H9 (cell line): ENCODE measurements around the gene FERMT2. TPM values are rescaled to one million over a fixed set of nuclear protein-coding genes. Genes with fewer than 3 reads are reported as not detected.

Experiments used
- DNase-seq: peaks from one replicate; pipeline ENCODE4 v3.0.0-alpha.2; 2017
- H2AFZ ChIP-seq: one replicate; pipeline ENCODE4 v1.6.1; 2013; ENCODE audit warnings: mild to moderate bottlenecking, low read length, control low read depth, moderate library complexity
- H2AK5ac ChIP-seq: 2 replicates; pipeline ENCODE4 v1.6.1; 2013; ENCODE audit warnings: low read length, control low read depth, mixed read lengths; ENCODE audit not compliant: insufficient read length
- H2BK120ac ChIP-seq: one replicate; pipeline ENCODE4 v1.6.1; 2013; ENCODE audit warnings: low read depth, mild to moderate bottlenecking, low read length, control low read depth, inconsistent platforms; ENCODE audit not compliant: poor library complexity, severe bottlenecking
- H2BK12ac ChIP-seq: 2 replicates; pipeline ENCODE4 v1.6.1; 2013; ENCODE audit warnings: low read length, control low read depth, mixed read lengths, low read depth; ENCODE audit not compliant: insufficient read length
- H2BK15ac ChIP-seq: 2 replicates; pipeline ENCODE4 v1.6.1; 2013; ENCODE audit warnings: low read depth, low read length, control low read depth
- H2BK20ac ChIP-seq: one replicate; pipeline ENCODE4 v1.6.1; 2013; ENCODE audit warnings: low read depth, mild to moderate bottlenecking, low read length, control low read depth, inconsistent platforms; ENCODE audit not compliant: poor library complexity, severe bottlenecking
- H2BK5ac ChIP-seq: 2 replicates; pipeline ENCODE4 v1.6.1; 2013; ENCODE audit warnings: low read length, control low read depth, mixed read lengths; ENCODE audit not compliant: insufficient read length
- H3K14ac ChIP-seq: 2 replicates; pipeline ENCODE4 v1.6.1; 2013; ENCODE audit warnings: low read length, control low read depth; ENCODE audit not compliant: insufficient read depth
- H3K18ac ChIP-seq: 2 replicates; pipeline ENCODE4 v1.6.1; 2013; ENCODE audit warnings: low read depth, mild to moderate bottlenecking, mixed read lengths, low read length, control low read depth; ENCODE audit not compliant: insufficient read length
- H3K23ac ChIP-seq: 2 replicates; pipeline ENCODE4 v1.6.1; 2013; ENCODE audit warnings: low read length, control low read depth, mixed read lengths, low read depth; ENCODE audit not compliant: insufficient read length
- H3K23me2 ChIP-seq: 2 replicates; pipeline ENCODE4 v1.6.1; 2013; ENCODE audit warnings: low read depth, mild to moderate bottlenecking, mixed read lengths, low read length, control low read depth; ENCODE audit not compliant: insufficient read length, poor library complexity, severe bottlenecking
- H3K27ac ChIP-seq: 2 replicates; pipeline ENCODE4 v1.5.1; 2013; ENCODE audit warnings: low read length, control low read depth, mixed read lengths, low read depth; ENCODE audit not compliant: insufficient read length
- H3K27me3 ChIP-seq: 2 replicates; pipeline ENCODE4 v1.6.1; 2013; ENCODE audit warnings: low read length, control low read depth, inconsistent platforms; ENCODE audit not compliant: insufficient read depth
- H3K4ac ChIP-seq: 2 replicates; pipeline ENCODE4 v1.6.1; 2013; ENCODE audit warnings: low read depth, mild to moderate bottlenecking, control low read depth, inconsistent platforms, low read length, moderate library complexity
- H3K4me1 ChIP-seq: 2 replicates; pipeline ENCODE4 v1.6.1; 2013; ENCODE audit warnings: low read length, control low read depth, inconsistent platforms; ENCODE audit not compliant: insufficient read depth
- H3K4me2 ChIP-seq: 2 replicates; pipeline ENCODE4 v1.6.1; 2013; ENCODE audit warnings: low read length, control low read depth, mixed read lengths; ENCODE audit not compliant: insufficient read length, insufficient read depth
- H3K56ac ChIP-seq: 2 replicates; pipeline ENCODE4 v1.6.1; 2013; ENCODE audit warnings: low read depth, mild to moderate bottlenecking, mixed read lengths, low read length, control low read depth; ENCODE audit not compliant: insufficient read length
- H3K79me1 ChIP-seq: 2 replicates; pipeline ENCODE4 v1.6.1; 2013; ENCODE audit warnings: low read depth, mild to moderate bottlenecking, moderate library complexity, low read length, control low read depth, inconsistent platforms; ENCODE audit not compliant: insufficient read depth, poor library complexity, severe bottlenecking
- H3K79me2 ChIP-seq: 2 replicates; pipeline ENCODE4 v1.6.1; 2013; ENCODE audit warnings: low read length, control low read depth, inconsistent platforms; ENCODE audit not compliant: insufficient read depth
- H3K9ac ChIP-seq: 2 replicates; pipeline ENCODE4 v1.6.1; 2013; ENCODE audit warnings: low read length, control low read depth, mixed read lengths; ENCODE audit not compliant: insufficient read length; ENCODE audit errors: extremely low read depth
- H3K9me3 ChIP-seq: one replicate; pipeline ENCODE4 v1.6.1; 2013; ENCODE audit warnings: low read depth, low read length, inconsistent platforms; ENCODE audit not compliant: control insufficient read depth
- H3T11ph ChIP-seq: one replicate; pipeline ENCODE4 v1.6.1; 2013; ENCODE audit warnings: mild to moderate bottlenecking, low read length, control low read depth, inconsistent platforms
- H4K20me1 ChIP-seq: one replicate; pipeline ENCODE4 v1.6.1; 2013; ENCODE audit not compliant: control insufficient read depth, insufficient read length, insufficient read depth
- H4K5ac ChIP-seq: 2 replicates; pipeline ENCODE4 v1.6.1; 2013; ENCODE audit warnings: low read depth, mild to moderate bottlenecking, mixed read lengths, low read length, control low read depth; ENCODE audit not compliant: insufficient read length
- H4K8ac ChIP-seq: replicated peaks from 2 replicates; pipeline ENCODE4 v1.6.1; 2013; ENCODE audit warnings: low read length, control low read depth, mixed read lengths, low read depth; ENCODE audit not compliant: insufficient read length
- H4K91ac ChIP-seq: 2 replicates; pipeline ENCODE4 v1.6.1; 2013; ENCODE audit warnings: low read depth, mild to moderate bottlenecking, moderate library complexity, mixed read lengths, low read length, control low read depth; ENCODE audit not compliant: insufficient read length
- H3K27ac Mint-ChIP-seq, 3 experiments: 2 replicates in 2 of 3; 3 replicates in 1 of 3; pipeline ENCODE4 v1.8.0; 2020 to 2021; ENCODE audit warnings: mixed read lengths in 3 of 3, mild to moderate bottlenecking in 1 of 3, moderate library complexity in 1 of 3
- H3K27me3 Mint-ChIP-seq: 2 replicates; pipeline ENCODE4 v1.8.0; 2021; ENCODE audit warnings: low read depth, mild to moderate bottlenecking, moderate library complexity, mixed read lengths
- H3K36me3 Mint-ChIP-seq, 3 experiments: 2 replicates in 2 of 3; 3 replicates in 1 of 3; pipeline ENCODE4 v1.8.0; 2020 to 2021; ENCODE audit warnings: low read depth in 3 of 3, mixed read lengths in 3 of 3; ENCODE audit not compliant: insufficient read depth in 1 of 3
- H3K4me1 Mint-ChIP-seq, 2 experiments: 2 replicates each; pipeline ENCODE4 v1.8.0; 2020; ENCODE audit warnings: mixed read lengths in 2 of 2
- H3K4me3 Mint-ChIP-seq, 2 experiments: 2 replicates in 1 of 2; 3 replicates in 1 of 2; pipeline ENCODE4 v1.8.0; 2020 to 2021; ENCODE audit warnings: mild to moderate bottlenecking in 2 of 2, mixed read lengths in 2 of 2, moderate library complexity in 1 of 2
- H3K9me3 Mint-ChIP-seq, 2 experiments: 2 replicates in 1 of 2; 3 replicates in 1 of 2; pipeline ENCODE4 v1.8.0; 2020; ENCODE audit warnings: mild to moderate bottlenecking in 2 of 2, mixed read lengths in 2 of 2, moderate library complexity in 1 of 2
- CTCF ChIP-seq: fragments of 200-600 bp; sonication (generic); conservative IDR thresholded peaks from 3 replicates; pipeline ENCODE4 v1.8.0; 2021; ENCODE audit warnings: antibody characterized with exemption, mild to moderate bottlenecking
- WGBS: extraction: QIAGEN DNeasy Blood & Tissue Kit; methylation state at CpG from one replicate; pipeline ENCODE4 v1.1.7; 2013; ENCODE audit warnings: missing lambda C conversion rate, low lambda C conversion rate, mixed read lengths; ENCODE audit not compliant: insufficient read length; ENCODE audit errors: extremely low coverage; 5-methylcytosine and 5-hydroxymethylcytosine counted together
- total RNA-seq: library from RNA; stranded (reverse); gene quantifications from 2 replicates; pipeline ENCODE4 v1.2.1, GENCODE V29; 2021

Gene FERMT2
- total RNA-seq, 1 experiment from 2014 or later = 128 TPM

GRCh38 chr14:52895000-52895399, 55.9 kb downstream of the FERMT2 start:
- H3K36me3 Mint-ChIP-seq = peaks cover 11 to 27% (median 23%) of the 10 kb centered on the region in 3 experiments; a peak in 6 of 7 replicates
- Histone ChIP-seq H3K27ac (no peak overlapping the region), H3K27me3 (no peaks in the 10 kb centered on the region), H2BK5ac (no peak overlapping the region), H4K20me1 (no peaks in the 10 kb centered on the region), H2AK5ac (no peak overlapping the region), H4K8ac (no peak overlapping the region), H3K4ac (no peak overlapping the region), H3K4me2 (no peak overlapping the region), H2BK120ac (no peak overlapping the region), H3K79me2 (peaks cover 1% of the 10 kb centered on the region; the same call in 1 of the 2 replicates), H3K18ac (no peak overlapping the region), H3K9ac (no peak overlapping the region), H3K23me2 (no peaks in the 10 kb centered on the region), H4K5ac (no peak overlapping the region), H3K56ac (no peak overlapping the region), H3K23ac (no peak overlapping the region), H3K14ac (no peak overlapping the region), H3K79me1 (no peaks in the 10 kb centered on the region), H3K9me3 (no peaks in the 10 kb centered on the region), H2BK15ac (no peak overlapping the region), H2BK12ac (no peak overlapping the region), H4K91ac (no peak overlapping the region), H2BK20ac (no peak overlapping the region), H3T11ph (no peak overlapping the region), H3K4me1 (no peaks in the 10 kb centered on the region), H2AFZ (no peak overlapping the region)
- no peak overlapping the region for H3K4me3 Mint-ChIP-seq
- no CpG with 5 or more reads among the region's 2 CpGs for WGBS
- peak overlapping the region in 1 of 3 experiments; percentile 2; a peak in 1 of 7 replicates for H3K27ac Mint-ChIP-seq
- no peak for DNase-seq
- no peaks in the 10 kb centered on the region for H3K27me3 Mint-ChIP-seq
- H3K9me3 Mint-ChIP-seq = no peaks in the 10 kb centered on the region
- H3K4me1 Mint-ChIP-seq = peaks cover 0 to 4% of the 10 kb centered on the region in 2 experiments; a peak in 1 of 4 replicates
- no peak for TF ChIP-seq CTCF
